Measurements from ENCODE around the gene OXNAD1.

DNA sequence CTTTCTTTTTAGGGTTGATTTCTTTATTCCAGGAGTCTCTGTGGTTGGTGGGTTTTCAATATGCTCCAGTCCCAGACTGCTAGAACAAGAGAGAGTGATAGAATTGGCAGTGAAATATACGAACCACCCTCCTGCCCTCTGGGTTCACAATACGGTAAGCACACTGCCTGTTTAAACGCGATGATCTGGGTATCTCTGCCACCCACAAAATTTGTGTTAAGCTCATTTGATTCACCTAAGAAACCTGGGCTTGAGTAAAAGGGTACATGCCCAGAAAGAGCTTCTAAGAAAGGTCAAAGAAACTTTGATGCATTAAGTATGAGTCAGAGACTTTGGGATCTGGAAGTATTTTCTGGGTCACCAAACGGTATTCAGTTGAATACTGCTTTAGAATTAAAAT lies 29.8 kb downstream of the OXNAD1 start:
- TF ChIP-seq, protein P1, sequence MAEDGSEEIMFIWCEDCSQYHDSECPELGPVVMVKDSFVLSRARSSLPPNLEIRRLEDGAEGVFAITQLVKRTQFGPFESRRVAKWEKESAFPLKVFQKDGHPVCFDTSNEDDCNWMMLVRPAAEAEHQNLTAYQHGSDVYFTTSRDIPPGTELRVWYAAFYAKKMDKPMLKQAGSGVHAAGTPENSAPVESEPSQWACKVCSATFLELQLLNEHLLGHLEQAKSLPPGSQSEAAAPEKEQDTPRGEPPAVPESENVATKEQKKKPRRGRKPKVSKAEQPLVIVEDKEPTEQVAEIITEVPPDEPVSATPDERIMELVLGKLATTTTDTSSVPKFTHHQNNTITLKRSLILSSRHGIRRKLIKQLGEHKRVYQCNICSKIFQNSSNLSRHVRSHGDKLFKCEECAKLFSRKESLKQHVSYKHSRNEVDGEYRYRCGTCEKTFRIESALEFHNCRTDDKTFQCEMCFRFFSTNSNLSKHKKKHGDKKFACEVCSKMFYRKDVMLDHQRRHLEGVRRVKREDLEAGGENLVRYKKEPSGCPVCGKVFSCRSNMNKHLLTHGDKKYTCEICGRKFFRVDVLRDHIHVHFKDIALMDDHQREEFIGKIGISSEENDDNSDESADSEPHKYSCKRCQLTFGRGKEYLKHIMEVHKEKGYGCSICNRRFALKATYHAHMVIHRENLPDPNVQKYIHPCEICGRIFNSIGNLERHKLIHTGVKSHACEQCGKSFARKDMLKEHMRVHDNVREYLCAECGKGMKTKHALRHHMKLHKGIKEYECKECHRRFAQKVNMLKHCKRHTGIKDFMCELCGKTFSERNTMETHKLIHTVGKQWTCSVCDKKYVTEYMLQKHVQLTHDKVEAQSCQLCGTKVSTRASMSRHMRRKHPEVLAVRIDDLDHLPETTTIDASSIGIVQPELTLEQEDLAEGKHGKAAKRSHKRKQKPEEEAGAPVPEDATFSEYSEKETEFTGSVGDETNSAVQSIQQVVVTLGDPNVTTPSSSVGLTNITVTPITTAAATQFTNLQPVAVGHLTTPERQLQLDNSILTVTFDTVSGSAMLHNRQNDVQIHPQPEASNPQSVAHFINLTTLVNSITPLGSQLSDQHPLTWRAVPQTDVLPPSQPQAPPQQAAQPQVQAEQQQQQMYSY (CRISPR knock-in tag; IDR thresholded peaks at IDR 0.05), result no peak
- TF ChIP-seq CHD2 (IDR thresholded peaks at IDR 0.05; ENCODE audit: borderline replicate concordance, low read depth, low read length) (no peak), FOXM1 (IDR thresholded peaks at IDR 0.05; ENCODE audit: low read depth, low read length) (no peak), TAF1 (IDR thresholded peaks at IDR 0.05; ENCODE audit: borderline replicate concordance, low read depth, low read length) (no peak), ZNF274 (IDR thresholded peaks at IDR 0.05; ENCODE audit: insufficient read depth, insufficient read length) (no peak), GABPA (IDR thresholded peaks at IDR 0.05; ENCODE audit: low read depth) (no peak), JUND (IDR thresholded peaks at IDR 0.05; ENCODE audit: low read depth, low read length) (no peak), POLR2AphosphoS2 (IDR thresholded peaks at IDR 0.05; ENCODE audit: low read depth, low read length) (no peak)
- TF ChIP-seq, protein P2, sequence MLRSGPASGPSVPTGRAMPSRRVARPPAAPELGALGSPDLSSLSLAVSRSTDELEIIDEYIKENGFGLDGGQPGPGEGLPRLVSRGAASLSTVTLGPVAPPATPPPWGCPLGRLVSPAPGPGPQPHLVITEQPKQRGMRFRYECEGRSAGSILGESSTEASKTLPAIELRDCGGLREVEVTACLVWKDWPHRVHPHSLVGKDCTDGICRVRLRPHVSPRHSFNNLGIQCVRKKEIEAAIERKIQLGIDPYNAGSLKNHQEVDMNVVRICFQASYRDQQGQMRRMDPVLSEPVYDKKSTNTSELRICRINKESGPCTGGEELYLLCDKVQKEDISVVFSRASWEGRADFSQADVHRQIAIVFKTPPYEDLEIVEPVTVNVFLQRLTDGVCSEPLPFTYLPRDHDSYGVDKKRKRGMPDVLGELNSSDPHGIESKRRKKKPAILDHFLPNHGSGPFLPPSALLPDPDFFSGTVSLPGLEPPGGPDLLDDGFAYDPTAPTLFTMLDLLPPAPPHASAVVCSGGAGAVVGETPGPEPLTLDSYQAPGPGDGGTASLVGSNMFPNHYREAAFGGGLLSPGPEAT (IDR thresholded peaks at IDR 0.05; ENCODE audit: low read depth), result no peak
- TF ChIP-seq, protein P3, sequence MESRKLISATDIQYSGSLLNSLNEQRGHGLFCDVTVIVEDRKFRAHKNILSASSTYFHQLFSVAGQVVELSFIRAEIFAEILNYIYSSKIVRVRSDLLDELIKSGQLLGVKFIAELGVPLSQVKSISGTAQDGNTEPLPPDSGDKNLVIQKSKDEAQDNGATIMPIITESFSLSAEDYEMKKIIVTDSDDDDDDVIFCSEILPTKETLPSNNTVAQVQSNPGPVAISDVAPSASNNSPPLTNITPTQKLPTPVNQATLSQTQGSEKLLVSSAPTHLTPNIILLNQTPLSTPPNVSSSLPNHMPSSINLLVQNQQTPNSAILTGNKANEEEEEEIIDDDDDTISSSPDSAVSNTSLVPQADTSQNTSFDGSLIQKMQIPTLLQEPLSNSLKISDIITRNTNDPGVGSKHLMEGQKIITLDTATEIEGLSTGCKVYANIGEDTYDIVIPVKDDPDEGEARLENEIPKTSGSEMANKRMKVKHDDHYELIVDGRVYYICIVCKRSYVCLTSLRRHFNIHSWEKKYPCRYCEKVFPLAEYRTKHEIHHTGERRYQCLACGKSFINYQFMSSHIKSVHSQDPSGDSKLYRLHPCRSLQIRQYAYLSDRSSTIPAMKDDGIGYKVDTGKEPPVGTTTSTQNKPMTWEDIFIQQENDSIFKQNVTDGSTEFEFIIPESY (IDR thresholded peaks at IDR 0.05), result no peak
- TF ChIP-seq, protein P4, sequence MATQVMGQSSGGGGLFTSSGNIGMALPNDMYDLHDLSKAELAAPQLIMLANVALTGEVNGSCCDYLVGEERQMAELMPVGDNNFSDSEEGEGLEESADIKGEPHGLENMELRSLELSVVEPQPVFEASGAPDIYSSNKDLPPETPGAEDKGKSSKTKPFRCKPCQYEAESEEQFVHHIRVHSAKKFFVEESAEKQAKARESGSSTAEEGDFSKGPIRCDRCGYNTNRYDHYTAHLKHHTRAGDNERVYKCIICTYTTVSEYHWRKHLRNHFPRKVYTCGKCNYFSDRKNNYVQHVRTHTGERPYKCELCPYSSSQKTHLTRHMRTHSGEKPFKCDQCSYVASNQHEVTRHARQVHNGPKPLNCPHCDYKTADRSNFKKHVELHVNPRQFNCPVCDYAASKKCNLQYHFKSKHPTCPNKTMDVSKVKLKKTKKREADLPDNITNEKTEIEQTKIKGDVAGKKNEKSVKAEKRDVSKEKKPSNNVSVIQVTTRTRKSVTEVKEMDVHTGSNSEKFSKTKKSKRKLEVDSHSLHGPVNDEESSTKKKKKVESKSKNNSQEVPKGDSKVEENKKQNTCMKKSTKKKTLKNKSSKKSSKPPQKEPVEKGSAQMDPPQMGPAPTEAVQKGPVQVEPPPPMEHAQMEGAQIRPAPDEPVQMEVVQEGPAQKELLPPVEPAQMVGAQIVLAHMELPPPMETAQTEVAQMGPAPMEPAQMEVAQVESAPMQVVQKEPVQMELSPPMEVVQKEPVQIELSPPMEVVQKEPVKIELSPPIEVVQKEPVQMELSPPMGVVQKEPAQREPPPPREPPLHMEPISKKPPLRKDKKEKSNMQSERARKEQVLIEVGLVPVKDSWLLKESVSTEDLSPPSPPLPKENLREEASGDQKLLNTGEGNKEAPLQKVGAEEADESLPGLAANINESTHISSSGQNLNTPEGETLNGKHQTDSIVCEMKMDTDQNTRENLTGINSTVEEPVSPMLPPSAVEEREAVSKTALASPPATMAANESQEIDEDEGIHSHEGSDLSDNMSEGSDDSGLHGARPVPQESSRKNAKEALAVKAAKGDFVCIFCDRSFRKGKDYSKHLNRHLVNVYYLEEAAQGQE (IDR thresholded peaks at IDR 0.05; ENCODE audit: low read depth, low read length), result no peak
